GM12865 (cell line): ENCODE data around the gene AFF4.

ENCODE experiments used
- DNase-seq: peaks from one replicate; pipeline ENCODE4 v3.0.0; 2010; ENCODE audit warnings: low read depth
- H3K4me3 ChIP-seq: 2 replicates; pipeline ENCODE4 v1.5.1; 2011; ENCODE audit warnings: mild to moderate bottlenecking, low read depth, low read length, control low read depth
- CTCF ChIP-seq: IDR thresholded peaks from 2 replicates; pipeline ENCODE4 v1.5.1; 2011; ENCODE audit warnings: low read length, control low read depth, low read depth, inconsistent platforms; ENCODE audit not compliant: insufficient read depth; ENCODE audit errors: missing control alignments

AFF4 gene

GRCh38 chr5:132905938-132906337 lies 57.5 kb downstream of the AFF4 start:
- H3K4me3 ChIP-seq: no peak overlapping the region
- no peak for DNase-seq
- no peak for TF ChIP-seq CTCF

GRCh38 chr5:132901730-132902129 lies 61.7 kb downstream of the AFF4 start:
- no peak overlapping the region for H3K4me3 ChIP-seq

GRCh38 chr5:132901036-132901435 lies 62.4 kb downstream of the AFF4 start:
- no peak overlapping the region for H3K4me3 ChIP-seq
- TF ChIP-seq CTCF: no peak
- no peak for DNase-seq

More at GRCh38 chr5:132901730-132902129, 61.7 kb downstream of the AFF4 start:
- TF ChIP-seq CTCF: no peak
- no peak for DNase-seq

- no peak overlapping the region for H3K4me3 ChIP-seq
- TF ChIP-seq CTCF: no peak
- DNase-seq: no peak
Observed at GRCh38 chr5:132898094-132898493, 65.3 kb downstream of the AFF4 start.

- DNase-seq: peak; percentile 13
- H3K4me3 ChIP-seq: no peak overlapping the region
- TF ChIP-seq CTCF: no peak
Observed at GRCh38 chr5:132896685-132897084, 66.7 kb downstream of the AFF4 start.

- TF ChIP-seq CTCF: no peak
- no peak overlapping the region for H3K4me3 ChIP-seq
- no peak for DNase-seq
Observed at GRCh38 chr5:132895719-132896305, 67.6 kb downstream of the AFF4 start.

- DNase-seq: no peak
- H3K4me3 ChIP-seq: no peak overlapping the region
- TF ChIP-seq CTCF: no peak
Observed at GRCh38 chr5:132890817-132891216, 72.6 kb downstream of the AFF4 start.
